DMS53 treated with DMSO at 0.1 percent for 48 hours (cell line): ENCODE data around the gene PRELID2.
A peak's percentile ranks its signal among the peaks of the same experiment; 100 is the strongest.
"Not testable (repeated sequence)": the region's sequence is repeated elsewhere in the genome, so short reads cannot be mapped to it uniquely, and the experiment has no call there.

ENCODE experiments used
- DNase-seq: peaks from one replicate; lab custom pipeline; 2025; ENCODE audit not compliant: unreplicated experiment; lab: John Stamatoyannopoulos, UW

PRELID2 gene

GRCh38 chr5:145752534-145752933 lies 82.6 kb downstream of the PRELID2 start:
- DNase-seq: no peak

- DNase-seq: no peak
Measured at GRCh38 chr5:145750199-145750598, 84.9 kb downstream of the PRELID2 start.

- DNase-seq: no peak
Measured at GRCh38 chr5:145743396-145744061, 91.6 kb downstream of the PRELID2 start.

GRCh38 chr5:145739843-145740242 lies 95.3 kb downstream of the PRELID2 start:
- peak; percentile 84 for DNase-seq

GRCh38 chr5:145738227-145738626 lies 96.9 kb downstream of the PRELID2 start:
- DNase-seq: no peak

GRCh38 chr5:145737578-145737977 lies 97.6 kb downstream of the PRELID2 start:
- no peak for DNase-seq

- DNase-seq: not testable (repeated sequence)
Measured at GRCh38 chr5:145729956-145730355, 105.2 kb downstream of the PRELID2 start.

- no peak for DNase-seq
Measured at GRCh38 chr5:145723516-145723915, 111.6 kb downstream of the PRELID2 start.

- DNase-seq: no peak
Measured at GRCh38 chr5:145718956-145719355, 116.2 kb downstream of the PRELID2 start.

GRCh38 chr5:145715412-145715811 lies 119.7 kb downstream of the PRELID2 start:
- no peak for DNase-seq

GRCh38 chr5:145712245-145712644 lies 122.9 kb downstream of the PRELID2 start:
- no peak for DNase-seq

- no peak for DNase-seq
Measured at GRCh38 chr5:145711417-145711816, 123.7 kb downstream of the PRELID2 start.
